Activated CD4-positive, alpha-beta T cell treated with anti-CD3 and anti-CD28 coated beads for 1 hour (primary cell): ENCODE data around the gene IRX3.

Experiments used
- DNase-seq: peaks from one replicate; pipeline ENCODE4 v3.0.0-alpha.2; 2020

Gene IRX3

GRCh38 chr16:54286366-54287130, at the start of gene IRX3:
TSS of gene IRX3 (minus strand) at chr16:54286787. CDS start at chr16:54286050, 737 bp downstream.
- DNase-seq, result no peak

GRCh38 chr16:54335230-54335629, 48.6 kb upstream of the IRX3 start:
- no peak for DNase-seq

DNA sequence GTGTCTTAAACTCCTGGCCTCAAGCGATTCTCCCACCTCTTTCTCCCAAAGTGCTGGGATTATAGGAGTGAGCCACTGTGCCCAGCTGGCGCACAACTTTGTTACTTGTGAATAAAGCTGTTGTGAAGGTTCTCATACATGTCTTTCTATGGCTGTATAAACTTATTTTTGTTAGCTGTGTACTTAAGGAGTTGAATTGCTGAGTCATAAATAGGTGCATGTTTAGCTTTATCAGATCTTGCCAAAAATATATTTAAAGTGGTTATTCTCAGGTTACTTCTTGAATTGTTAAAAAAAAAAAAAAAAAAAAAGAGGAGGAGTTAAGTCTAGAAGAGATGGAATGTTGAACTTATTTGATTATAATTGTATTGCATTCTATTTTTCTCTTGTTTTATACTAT, 47.6 kb upstream of the IRX3 start:
- DNase-seq, result no peak

DNA sequence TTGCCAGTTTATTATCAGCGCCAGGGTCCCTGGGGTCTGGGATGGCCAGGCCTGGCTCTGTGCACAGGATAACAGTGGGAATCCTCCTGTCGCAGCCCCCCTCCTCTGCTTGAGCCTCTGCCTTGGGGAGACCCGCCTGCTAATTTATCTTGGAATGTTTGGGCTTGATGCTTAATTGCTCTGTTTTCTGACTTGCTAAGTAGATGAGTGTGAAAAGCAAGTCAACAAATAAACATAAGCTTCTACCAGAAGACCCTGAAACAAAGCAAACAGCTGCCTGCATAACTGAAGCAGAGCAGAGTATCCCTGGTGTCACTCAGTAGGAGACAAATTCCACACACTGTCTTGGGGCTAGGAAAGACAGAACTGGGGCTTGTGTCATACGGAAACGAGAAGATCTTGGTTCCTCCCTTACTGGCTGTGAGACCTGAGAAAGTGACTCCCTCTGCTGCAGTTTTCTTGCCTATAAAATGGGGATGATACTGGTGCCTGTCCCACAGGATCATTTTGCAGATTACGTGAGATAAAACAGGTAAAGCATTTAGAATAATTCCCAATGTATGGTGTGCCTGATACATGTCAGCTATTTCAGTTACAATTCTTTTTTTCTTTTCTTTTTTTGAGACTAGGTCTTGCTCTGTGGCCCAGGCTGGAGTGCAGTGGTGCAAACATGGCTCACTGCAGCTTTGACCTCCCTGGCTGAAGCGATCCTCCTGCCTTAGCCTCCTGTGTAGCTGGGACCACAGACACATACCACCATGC, 44.8 kb upstream of the IRX3 start:
- DNase-seq, result no peak

DNA sequence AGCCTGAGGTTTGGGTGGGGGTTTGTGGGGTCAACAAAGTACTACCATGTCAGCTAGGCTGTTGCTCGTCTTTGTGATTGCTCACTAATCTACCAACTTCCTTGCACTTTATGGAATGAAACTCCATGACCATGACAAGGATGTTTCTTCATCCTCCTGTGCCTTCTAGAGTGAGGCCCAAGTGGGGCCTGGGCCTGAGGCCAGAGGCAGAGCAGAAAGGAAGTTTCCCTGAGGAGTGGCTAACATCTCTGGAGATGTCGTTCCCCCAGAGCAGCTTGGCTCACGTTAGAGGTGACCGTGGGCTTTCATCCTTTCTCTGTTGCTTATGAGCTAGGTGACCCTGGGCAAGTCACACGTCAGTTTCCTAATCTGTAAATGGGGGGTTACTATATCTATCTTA, 41.0 kb upstream of the IRX3 start:
- no peak for DNase-seq

GRCh38 chr16:54326266-54326662, 39.7 kb upstream of the IRX3 start:
- no peak for DNase-seq

GRCh38 chr16:54325616-54326265, 39.2 kb upstream of the IRX3 start:
- DNase-seq, result no peak

DNA sequence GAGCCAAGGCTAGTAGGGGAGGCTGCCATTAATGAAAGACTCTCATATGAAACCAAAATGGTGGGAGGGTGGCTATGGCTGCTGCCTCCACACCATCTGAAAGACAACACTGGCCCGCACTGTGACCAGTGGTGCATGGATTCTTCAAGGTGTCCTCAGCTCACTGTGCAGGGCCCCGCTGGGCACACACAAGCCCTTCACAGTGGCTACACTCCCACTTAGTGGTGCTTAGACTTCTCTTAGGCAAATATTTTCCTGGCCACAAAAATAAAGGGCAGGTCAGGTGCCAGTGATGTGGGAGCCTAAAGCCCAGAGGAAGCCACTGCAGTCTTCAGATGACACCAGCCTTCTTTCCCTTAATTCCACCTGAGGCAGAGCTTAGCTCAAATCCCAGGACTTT, 38.1 kb upstream of the IRX3 start:
- DNase-seq, result no peak

GRCh38 chr16:54320697-54321340, 34.2 kb upstream of the IRX3 start:
- DNase-seq, result no peak

- DNase-seq, result no peak
These were observed 32.4 kb upstream of the IRX3 start for GRCh38 chr16:54318941-54319340.

- DNase-seq, result no peak
These were observed 30.6 kb upstream of the IRX3 start for GRCh38 chr16:54317101-54317611.

GRCh38 chr16:54316095-54316889, 29.7 kb upstream of the IRX3 start:
- DNase-seq, result no peak

DNA sequence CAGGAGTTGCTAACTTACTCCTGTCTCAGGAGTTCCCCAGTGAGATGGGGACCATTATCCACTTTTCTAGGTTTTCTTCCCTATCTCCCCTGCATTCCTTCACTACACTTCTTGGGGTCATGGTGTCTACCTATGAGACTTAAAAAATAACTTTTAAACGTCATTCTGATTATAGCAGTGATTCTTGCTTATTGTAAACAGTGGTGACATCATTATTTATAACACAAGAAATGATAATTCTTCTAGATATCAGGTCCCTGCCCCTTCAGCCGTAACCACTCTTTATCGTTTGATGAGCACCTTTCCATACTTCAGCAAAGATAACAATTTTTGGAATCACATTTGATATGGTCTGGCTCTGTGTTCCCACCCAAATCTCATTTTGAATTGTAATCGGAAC, 27.2 kb upstream of the IRX3 start:
- no peak for DNase-seq

GRCh38 chr16:54312502-54312991, 26.0 kb upstream of the IRX3 start:
- DNase-seq, result no peak

- no peak for DNase-seq
These were observed 22.8 kb upstream of the IRX3 start for GRCh38 chr16:54309341-54309740.

GRCh38 chr16:54305080-54305479, 18.5 kb upstream of the IRX3 start:
- DNase-seq, result no peak

DNA sequence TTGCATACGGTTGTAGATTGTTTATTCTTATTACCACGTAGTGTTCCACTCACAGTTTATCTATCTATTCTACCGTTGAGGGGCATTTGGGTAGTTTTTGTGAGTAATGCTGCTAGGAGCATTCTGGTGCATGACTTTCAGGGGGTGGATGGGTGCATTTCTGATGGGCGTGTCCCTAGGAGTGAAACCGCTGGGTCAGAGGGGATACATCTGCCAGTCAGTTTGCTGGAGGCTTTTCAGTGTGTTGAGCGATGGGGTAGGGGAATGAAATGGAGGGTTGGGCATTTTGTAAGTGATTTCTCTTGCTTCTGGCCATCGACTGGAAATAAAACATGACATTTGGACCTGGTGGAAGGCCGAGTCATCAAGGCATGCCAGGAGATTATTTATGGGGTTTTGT, 17.0 kb upstream of the IRX3 start:
- DNase-seq, result no peak

GRCh38 chr16:54297154-54297553, 10.6 kb upstream of the IRX3 start:
- DNase-seq, result no peak

GRCh38 chr16:54296543-54296942, 10.0 kb upstream of the IRX3 start:
- DNase-seq, result no peak

- DNase-seq, result no peak
These were observed 5.3 kb upstream of the IRX3 start for GRCh38 chr16:54291656-54292487.
